Gastrocnemius medialis (tissue), 4 donors: Measurements from ENCODE around the gene AP3B1. TPM values are rescaled to one million over a fixed set of nuclear protein-coding genes. Genes with fewer than 3 reads are reported as not detected.
A peak's percentile ranks its signal among the peaks of the same experiment; 100 is the strongest.

Experiments used
- ATAC-seq, 2 donors: fragments of 150-250 bp; one replicate each; pipeline ENCODE4 v1.9.1; 2016
- DNase-seq, 2 donors: peaks; one replicate each; pipeline ENCODE4 v3.0.0-alpha.2; 2019
- H3K27ac ChIP-seq, 4 donors: fragments of 200-600 bp; sonication (generic); 1 replicate in 1 of 4; 2 replicates in 3 of 4; pipeline ENCODE4 v1.5.1; 2016 to 2018; ENCODE audit warnings: mild to moderate bottlenecking in 2 of 4, moderate library complexity in 1 of 4
- H3K27me3 ChIP-seq, 3 donors: fragments of 200-600 bp; sonication (generic) in 2 of 3; 1 replicate in 1 of 3; 2 replicates in 2 of 3; pipeline versions ENCODE4 v1.5.1 to v1.6.0; 2016 to 2019; ENCODE audit warnings: mild to moderate bottlenecking in 1 of 3, moderate library complexity in 1 of 3
- H3K36me3 ChIP-seq, 2 donors: fragments of 200-600 bp; sonication (generic) in 1 of 2; one replicate each; pipeline ENCODE4 v1.5.1; 2017 to 2018
- H3K4me1 ChIP-seq, 2 donors: fragments of 200-600 bp; sonication (generic) in 1 of 2; one replicate each; pipeline ENCODE4 v1.5.1; 2016 to 2017; ENCODE audit warnings: mild to moderate bottlenecking in 2 of 2
- H3K4me3 ChIP-seq, 4 donors: fragments of 200-600 bp; sonication (generic) in 3 of 4; 1 replicate in 1 of 4; 2 replicates in 3 of 4; pipeline ENCODE4 v1.5.1; 2016 to 2019; ENCODE audit warnings: mild to moderate bottlenecking in 2 of 4
- H3K9me3 ChIP-seq, 3 donors: fragments of 200-600 bp; sonication (generic) in 2 of 3; 1 replicate in 1 of 3; 2 replicates in 2 of 3; pipeline ENCODE4 v1.5.1; 2016 to 2019
- CTCF ChIP-seq, 5 experiments: fragments of 450-650 bp in 3 of 5; fragments of 200-600 bp in 2 of 5; sonication (generic) in 2 of 5; IDR thresholded peaks in 4 of 5; conservative IDR thresholded peaks in 1 of 5; 1 replicate in 4 of 5; 2 replicates in 1 of 5; pipeline ENCODE4 v1.5.1; 2016 to 2019; ENCODE audit warnings: antibody characterized with exemption in 5 of 5, mild to moderate bottlenecking in 3 of 5, moderate library complexity in 3 of 5
- POLR2A ChIP-seq, 2 donors: fragments of 450-650 bp; IDR thresholded peaks; one replicate each; pipeline ENCODE4 v1.6.1; 2017; ENCODE audit warnings: antibody characterized with exemption in 2 of 2, mild to moderate bottlenecking in 2 of 2, moderate library complexity in 2 of 2
- in situ Hi-C, 4 donors: fragments of 200-750 bp; cut with MboI; loops; one replicate each; pipeline versions ENCODE4 v1.15.0 to v1.8.0; 2017; ENCODE audit warnings: low sequenced_read_pairs in 4 of 4
- intact Hi-C: fragments of 100-400 bp; cut with DNase I; formaldehyde crosslinking; loops from one replicate; pipeline ENCODE4 v1.15.1; 2023; ENCODE audit warnings: low total_unique reads
- total RNA-seq, 4 donors: library from RNA; depleted of rRNA; stranded (reverse); fragments of >200 nt; gene quantifications; one replicate each; pipeline versions ENCODE4 v1.1.0 to v1.2.3, GENCODE V29; 2016

Gene AP3B1
- total RNA-seq, 4 donors from 2014 or later: 17.9 to 26.0 (median 22.6) TPM

GRCh38 chr5:78318337-78318736 is 23.8 kb upstream of the AP3B1 start:
- no peak for ATAC-seq

GRCh38 chr5:78317515-78317914 is 23.0 kb upstream of the AP3B1 start:
- ATAC-seq: no peak
- Histone ChIP-seq H3K27ac (no peak overlapping the region), H3K4me3 (no peak overlapping the region), H3K27me3 (no peaks in the 10 kb centered on the region), H3K36me3 (no peaks in the 10 kb centered on the region), H3K4me1 (no peaks in the 10 kb centered on the region), H3K9me3 (no peaks in the 10 kb centered on the region)
- intact Hi-C loops: no loop called here
- in situ Hi-C loops: loop anchor here in 1 of 4 donors (25.0 kb wide), 1 partner anchor 645 kb away; no protein-coding TSS in a partner anchor
- no peak for DNase-seq
- TF ChIP-seq CTCF (IDR thresholded peaks at IDR 0.05 in 4 of 5, conservative IDR thresholded peaks at IDR 0.05 in 1 of 5) (no peak), POLR2A (IDR thresholded peaks at IDR 0.05) (no peak)

More at GRCh38 chr5:78318337-78318736, 23.8 kb upstream of the AP3B1 start:
- TF ChIP-seq CTCF (IDR thresholded peaks at IDR 0.05 in 4 of 5, conservative IDR thresholded peaks at IDR 0.05 in 1 of 5) (no peak), POLR2A (IDR thresholded peaks at IDR 0.05) (no peak)
- Histone ChIP-seq H3K9me3 (no peaks in the 10 kb centered on the region), H3K27me3 (no peaks in the 10 kb centered on the region), H3K27ac (no peak overlapping the region), H3K4me3 (no peak overlapping the region), H3K4me1 (no peaks in the 10 kb centered on the region), H3K36me3 (no peaks in the 10 kb centered on the region)
- intact Hi-C loops (no loop called here), in situ Hi-C loops (loop anchor here in 1 of 4 donors (25.0 kb wide), 1 partner anchor 644 kb away; no protein-coding TSS in a partner anchor)
- DNase-seq: no peak

GRCh38 chr5:78308703-78309102 is 14.2 kb upstream of the AP3B1 start:
- TF ChIP-seq POLR2A (IDR thresholded peaks at IDR 0.05) (no peak), CTCF (IDR thresholded peaks at IDR 0.05 in 4 of 5, conservative IDR thresholded peaks at IDR 0.05 in 1 of 5) (no peak)
- H3K9me3 ChIP-seq: no peaks in the 10 kb centered on the region
- H3K36me3 ChIP-seq: no peaks in the 10 kb centered on the region
- in situ Hi-C loops: loop anchor here in 1 of 4 donors (25.0 kb wide), 1 partner anchor 654 kb away; no protein-coding TSS in a partner anchor
- no peaks in the 10 kb centered on the region for H3K27me3 ChIP-seq
- ATAC-seq: no peak
- H3K4me1 ChIP-seq: no peaks in the 10 kb centered on the region
- DNase-seq: no peak
- intact Hi-C loops: no loop called here
- H3K4me3 ChIP-seq: no peak overlapping the region
- no peak overlapping the region for H3K27ac ChIP-seq

GRCh38 chr5:78300464-78301045 is 6.1 kb upstream of the AP3B1 start:
- Histone ChIP-seq H3K4me3 (no peak overlapping the region), H3K27me3 (peaks cover 0 to 4% (median 0%) of the 10 kb centered on the region in 3 donors), H3K27ac (no peak overlapping the region), H3K9me3 (no peaks in the 10 kb centered on the region), H3K36me3 (no peaks in the 10 kb centered on the region), H3K4me1 (peaks cover 4% of the 10 kb centered on the region in 2 donors)
- ATAC-seq (no peak), DNase-seq (no peak)
- TF ChIP-seq POLR2A (IDR thresholded peaks at IDR 0.05): no peak
- TF ChIP-seq CTCF (IDR thresholded peaks at IDR 0.05 in 4 of 5, conservative IDR thresholded peaks at IDR 0.05 in 1 of 5): peak in 1 of 5 experiments; percentile 21
- in situ Hi-C loops: loop anchor here in 1 of 4 donors (25.0 kb wide), 1 partner anchor 662 kb away; no protein-coding TSS in a partner anchor
- intact Hi-C loops: no loop called here
